KMS-11 (cell line): ENCODE results near the gene LRCOL1.

Experiments used
- H2AFZ ChIP-seq: fragments of 200-600 bp; sonication (generic); 2 replicates; pipeline ENCODE4 v1.6.1; 2016; ENCODE audit warnings: antibody characterized with exemption, mixed run types, low read depth
- H3K27ac ChIP-seq: fragments of 200-600 bp; sonication (generic); 2 replicates; pipeline ENCODE4 v1.6.1; 2016; ENCODE audit warnings: mild to moderate bottlenecking, mixed run types
- H3K27me3 ChIP-seq: fragments of 200-600 bp; sonication (generic); 2 replicates; pipeline ENCODE4 v1.6.1; 2017; ENCODE audit warnings: mild to moderate bottlenecking, low read depth, mixed run types, moderate library complexity; ENCODE audit not compliant: insufficient read depth
- H3K36me3 ChIP-seq: fragments of 200-600 bp; sonication (generic); 2 replicates; pipeline ENCODE4 v1.6.1; 2017; ENCODE audit warnings: mild to moderate bottlenecking, mixed run types; ENCODE audit not compliant: insufficient read depth
- H3K4me1 ChIP-seq: fragments of 200-600 bp; sonication (generic); 2 replicates; pipeline ENCODE4 v1.6.1; 2016; ENCODE audit warnings: mild to moderate bottlenecking, low read depth, mixed run types; ENCODE audit not compliant: poor library complexity, severe bottlenecking
- H3K4me2 ChIP-seq: fragments of 200-600 bp; sonication (generic); 2 replicates; pipeline ENCODE4 v1.7.0; 2016; ENCODE audit warnings: mild to moderate bottlenecking, mixed run types
- H3K4me3 ChIP-seq: fragments of 200-600 bp; sonication (generic); IDR thresholded peaks from 2 replicates; pipeline ENCODE4 v1.6.1; 2017; ENCODE audit warnings: low read depth, low read length, mixed read lengths; ENCODE audit not compliant: insufficient read depth
- H3K79me2 ChIP-seq: fragments of 200-600 bp; sonication (generic); 2 replicates; pipeline ENCODE4 v1.6.1; 2016; ENCODE audit warnings: low read depth, mixed run types; ENCODE audit not compliant: insufficient read depth
- H3K9ac ChIP-seq: fragments of 200-600 bp; sonication (generic); 2 replicates; pipeline ENCODE4 v1.6.1; 2016; ENCODE audit warnings: mild to moderate bottlenecking, mixed run types
- H4K20me1 ChIP-seq: fragments of 200-600 bp; sonication (generic); 2 replicates; pipeline ENCODE4 v1.6.1; 2016; ENCODE audit warnings: mild to moderate bottlenecking, mixed run types; ENCODE audit not compliant: insufficient read depth
- CTCF ChIP-seq: fragments of 200-600 bp; sonication (generic); conservative IDR thresholded peaks from 2 replicates; pipeline ENCODE4 v1.6.1; 2017; ENCODE audit warnings: low read depth, mild to moderate bottlenecking, antibody characterized with exemption, low read length, moderate library complexity, mixed read lengths

Gene LRCOL1

DNA sequence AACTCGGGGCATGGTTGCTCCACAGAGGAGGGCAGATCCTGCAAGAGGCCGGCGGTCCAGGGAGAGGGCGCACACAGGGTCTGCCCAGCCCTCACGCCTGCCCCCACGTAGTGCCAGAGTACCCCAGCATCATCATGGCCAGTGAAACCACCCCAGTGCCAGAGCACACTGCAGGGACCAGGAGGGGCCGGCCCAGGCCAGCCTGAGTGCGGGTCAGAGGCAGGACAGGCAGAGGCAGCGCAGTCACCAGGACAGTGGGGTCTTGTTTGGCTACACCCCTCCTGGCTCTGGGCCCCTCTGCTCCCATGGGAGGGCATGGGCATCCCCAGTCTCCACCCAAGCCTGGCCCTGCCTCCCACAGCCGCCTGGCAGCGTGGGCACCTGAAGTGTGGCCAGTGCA is 34.7 kb downstream of the LRCOL1 start:
- H4K20me1 ChIP-seq, result no peaks in the 10 kb centered on the region
- H3K79me2 ChIP-seq, result no peaks in the 10 kb centered on the region
- TF ChIP-seq CTCF, result no peak
- no peak overlapping the region for H3K27ac ChIP-seq
- no peak overlapping the region for H3K9ac ChIP-seq
- H3K36me3 ChIP-seq, result no peaks in the 10 kb centered on the region
- no peak overlapping the region for H2AFZ ChIP-seq
- H3K4me1 ChIP-seq, result no peaks in the 10 kb centered on the region
- H3K27me3 ChIP-seq, result no peaks in the 10 kb centered on the region
- no peak overlapping the region for H3K4me3 ChIP-seq
- no peak overlapping the region for H3K4me2 ChIP-seq

GRCh38 chr12:132574271-132574996 is 35.9 kb downstream of the LRCOL1 start:
- no peak overlapping the region for H3K4me3 ChIP-seq
- no peak overlapping the region for H3K9ac ChIP-seq
- no peaks in the 10 kb centered on the region for H3K27me3 ChIP-seq
- H3K79me2 ChIP-seq, result no peaks in the 10 kb centered on the region
- H4K20me1 ChIP-seq, result no peaks in the 10 kb centered on the region
- no peak overlapping the region for H2AFZ ChIP-seq
- no peaks in the 10 kb centered on the region for H3K36me3 ChIP-seq
- no peak for TF ChIP-seq CTCF
- no peak overlapping the region for H3K4me2 ChIP-seq
- H3K4me1 ChIP-seq, result no peaks in the 10 kb centered on the region
- H3K27ac ChIP-seq, result no peak overlapping the region

GRCh38 chr12:132572801-132573760 is 37.3 kb downstream of the LRCOL1 start:
- H3K4me1 ChIP-seq, result no peaks in the 10 kb centered on the region
- H3K4me3 ChIP-seq, result no peak overlapping the region
- H3K4me2 ChIP-seq, result no peak overlapping the region
- H3K9ac ChIP-seq, result no peak overlapping the region
- H4K20me1 ChIP-seq, result no peaks in the 10 kb centered on the region
- no peaks in the 10 kb centered on the region for H3K27me3 ChIP-seq
- TF ChIP-seq CTCF, result no peak
- H2AFZ ChIP-seq, result no peak overlapping the region
- H3K36me3 ChIP-seq, result no peaks in the 10 kb centered on the region
- H3K27ac ChIP-seq, result no peak overlapping the region
- no peaks in the 10 kb centered on the region for H3K79me2 ChIP-seq

GRCh38 chr12:132572106-132572505 is 38.3 kb downstream of the LRCOL1 start:
- no peak overlapping the region for H3K4me3 ChIP-seq
- H3K4me2 ChIP-seq, result no peak overlapping the region
- no peaks in the 10 kb centered on the region for H3K27me3 ChIP-seq
- H3K9ac ChIP-seq, result no peak overlapping the region
- H4K20me1 ChIP-seq, result no peaks in the 10 kb centered on the region
- no peak overlapping the region for H2AFZ ChIP-seq
- H3K4me1 ChIP-seq, result no peaks in the 10 kb centered on the region
- no peak for TF ChIP-seq CTCF
- H3K27ac ChIP-seq, result no peak overlapping the region
- H3K36me3 ChIP-seq, result no peaks in the 10 kb centered on the region
- H3K79me2 ChIP-seq, result no peaks in the 10 kb centered on the region
